Choroid plexus epithelial cell (primary cell): ENCODE data around the gene VPS41.

Source experiments
- DNase-seq: peaks from one replicate; pipeline ENCODE4 v3.0.0-alpha.2; 2010; ENCODE audit warnings: low read depth
- H3K4me3 ChIP-seq: 2 replicates; pipeline ENCODE4 v1.5.1; 2011; ENCODE audit warnings: low read depth, mild to moderate bottlenecking, control low read depth, low read length, moderate library complexity
- TF ChIP-seq, protein P1 (sequence below): conservative IDR thresholded peaks from 2 replicates; pipeline ENCODE4 v1.5.1; 2011; ENCODE audit warnings: low read depth, mild to moderate bottlenecking, control low read depth, inconsistent platforms, low read length, moderate library complexity

The VPS41 gene

DNA sequence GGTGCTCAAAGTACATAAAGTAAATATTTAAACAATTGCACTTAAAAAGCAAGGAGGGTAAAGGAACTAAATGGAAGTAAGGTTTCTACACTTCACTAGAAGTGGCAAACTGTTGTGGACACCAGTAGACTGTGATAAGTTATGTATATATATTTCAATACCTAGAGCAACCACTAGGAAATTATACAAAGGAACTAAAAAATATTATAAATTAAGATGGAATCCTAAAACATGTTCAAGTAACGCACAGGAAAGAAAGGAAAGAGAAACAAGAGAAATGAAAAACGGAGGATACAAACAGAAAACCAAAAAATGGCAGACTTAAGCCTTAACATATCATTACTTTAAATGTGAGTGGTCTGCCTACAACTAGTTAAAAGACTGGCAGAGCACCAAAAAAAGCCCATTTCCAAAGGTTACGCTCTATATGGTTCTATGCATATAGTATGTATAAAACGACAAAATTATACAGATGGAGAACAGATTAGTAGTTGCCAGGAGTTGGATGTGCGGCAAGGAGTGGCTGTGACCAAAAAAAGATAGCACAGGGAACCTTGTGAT, 19.0 kb downstream of the VPS41 start:
- no peak overlapping the region for H3K4me3 ChIP-seq
- DNase-seq: no peak
- TF ChIP-seq, protein P1, sequence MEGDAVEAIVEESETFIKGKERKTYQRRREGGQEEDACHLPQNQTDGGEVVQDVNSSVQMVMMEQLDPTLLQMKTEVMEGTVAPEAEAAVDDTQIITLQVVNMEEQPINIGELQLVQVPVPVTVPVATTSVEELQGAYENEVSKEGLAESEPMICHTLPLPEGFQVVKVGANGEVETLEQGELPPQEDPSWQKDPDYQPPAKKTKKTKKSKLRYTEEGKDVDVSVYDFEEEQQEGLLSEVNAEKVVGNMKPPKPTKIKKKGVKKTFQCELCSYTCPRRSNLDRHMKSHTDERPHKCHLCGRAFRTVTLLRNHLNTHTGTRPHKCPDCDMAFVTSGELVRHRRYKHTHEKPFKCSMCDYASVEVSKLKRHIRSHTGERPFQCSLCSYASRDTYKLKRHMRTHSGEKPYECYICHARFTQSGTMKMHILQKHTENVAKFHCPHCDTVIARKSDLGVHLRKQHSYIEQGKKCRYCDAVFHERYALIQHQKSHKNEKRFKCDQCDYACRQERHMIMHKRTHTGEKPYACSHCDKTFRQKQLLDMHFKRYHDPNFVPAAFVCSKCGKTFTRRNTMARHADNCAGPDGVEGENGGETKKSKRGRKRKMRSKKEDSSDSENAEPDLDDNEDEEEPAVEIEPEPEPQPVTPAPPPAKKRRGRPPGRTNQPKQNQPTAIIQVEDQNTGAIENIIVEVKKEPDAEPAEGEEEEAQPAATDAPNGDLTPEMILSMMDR: no peak

DNA sequence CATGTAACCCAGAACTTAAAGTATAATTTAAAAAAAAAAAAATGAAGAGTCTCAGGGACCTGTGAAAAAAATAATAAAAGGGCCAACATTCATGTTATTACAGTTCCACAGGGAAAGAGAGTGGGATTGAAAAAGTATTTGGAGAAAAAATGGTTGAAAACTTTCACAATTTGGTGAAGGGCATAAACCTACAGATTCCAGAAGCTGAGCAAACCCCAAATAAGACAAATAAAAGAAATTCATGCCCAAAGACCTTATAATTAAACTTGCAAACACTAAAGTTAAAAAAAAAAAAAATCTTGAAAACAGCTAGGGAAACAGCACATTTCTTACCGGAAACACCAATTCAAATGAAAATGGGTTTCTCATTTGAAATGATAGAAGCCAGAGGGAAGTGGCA, 19.9 kb downstream of the VPS41 start:
- TF ChIP-seq, protein P1: no peak
- no peak for DNase-seq
- H3K4me3 ChIP-seq: no peak overlapping the region

DNA sequence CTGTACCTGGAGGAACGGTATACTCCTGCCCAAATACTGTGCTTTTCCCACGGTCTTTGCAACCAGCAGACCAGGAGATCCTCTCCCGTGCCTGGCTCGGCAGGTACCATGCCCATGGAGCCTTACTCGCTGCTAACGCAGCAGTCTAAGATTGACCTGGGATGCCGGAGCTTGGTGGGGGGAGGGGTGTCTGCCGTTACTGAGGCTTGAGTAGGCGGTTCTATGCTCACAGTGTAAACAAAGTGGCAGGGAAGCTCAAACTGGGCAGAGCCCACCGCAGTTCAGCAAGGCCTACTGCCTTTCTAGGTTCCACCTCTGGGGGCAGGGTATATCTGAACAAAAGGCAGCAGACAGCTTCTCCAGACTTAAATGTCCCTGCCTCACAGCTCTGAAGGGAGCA, 22.7 kb downstream of the VPS41 start:
- DNase-seq: no peak
- no peak overlapping the region for H3K4me3 ChIP-seq
- TF ChIP-seq, protein P1: no peak

- no peak overlapping the region for H3K4me3 ChIP-seq
- DNase-seq: no peak
- TF ChIP-seq, protein P1: no peak
These were observed 25.3 kb downstream of the VPS41 start for GRCh38 chr7:38883706-38884105.

DNA sequence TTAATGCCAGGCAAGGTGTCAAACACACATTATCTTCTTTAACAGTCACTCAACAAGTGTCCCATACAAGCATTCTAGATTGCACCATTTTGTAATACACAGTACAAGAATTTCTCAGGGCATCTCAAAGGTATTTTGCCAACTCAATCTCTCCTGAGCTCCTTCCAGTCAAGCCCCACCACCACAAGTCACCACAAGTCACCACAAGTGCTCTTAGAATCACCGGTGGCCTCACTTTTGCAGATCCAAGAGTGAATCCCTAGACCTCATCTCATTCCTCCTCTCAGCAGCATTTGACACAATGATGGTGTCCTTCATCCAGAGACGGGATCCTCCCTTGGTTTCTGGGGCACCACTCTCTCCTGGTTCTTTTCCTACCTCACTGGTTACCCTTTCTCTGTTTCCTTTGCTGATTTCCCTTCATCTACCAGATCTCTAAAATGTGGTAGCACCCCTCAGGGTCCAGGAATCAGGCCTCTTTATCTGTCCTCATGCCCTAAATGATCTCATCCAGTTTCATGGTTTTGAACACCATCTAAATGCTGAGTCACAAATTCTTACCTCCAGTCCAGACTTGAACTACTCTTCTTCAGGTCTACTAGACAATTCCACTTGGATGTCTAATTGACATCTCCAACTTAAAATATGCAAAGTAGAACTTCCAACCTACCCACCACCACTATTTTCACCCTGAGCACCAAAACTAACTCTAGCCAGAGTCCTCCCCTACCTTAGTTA, 26.9 kb downstream of the VPS41 start:
- no peak overlapping the region for H3K4me3 ChIP-seq
- TF ChIP-seq, protein P1: no peak
- DNase-seq: no peak

DNA sequence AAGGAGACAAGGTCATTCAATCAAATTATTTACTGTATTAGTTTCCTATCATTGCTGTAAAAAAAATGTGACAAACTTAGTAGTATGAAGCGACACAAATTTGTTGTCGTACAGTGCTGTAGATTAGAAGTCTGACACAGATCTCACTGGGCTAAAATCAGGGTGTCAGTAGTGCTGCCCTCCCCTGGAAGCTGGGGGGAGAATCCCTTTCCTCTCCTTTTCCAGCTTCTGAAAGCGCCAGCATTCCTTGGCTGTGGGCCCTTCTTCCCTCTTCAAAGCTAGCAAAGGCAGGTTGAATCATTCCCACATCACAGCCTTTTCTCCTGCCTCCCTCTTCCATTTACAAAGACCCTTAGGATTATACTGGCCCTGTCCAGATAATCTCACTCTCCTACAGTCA, 28.0 kb downstream of the VPS41 start:
- TF ChIP-seq, protein P1: no peak
- no peak for DNase-seq
- H3K4me3 ChIP-seq: no peak overlapping the region

DNA sequence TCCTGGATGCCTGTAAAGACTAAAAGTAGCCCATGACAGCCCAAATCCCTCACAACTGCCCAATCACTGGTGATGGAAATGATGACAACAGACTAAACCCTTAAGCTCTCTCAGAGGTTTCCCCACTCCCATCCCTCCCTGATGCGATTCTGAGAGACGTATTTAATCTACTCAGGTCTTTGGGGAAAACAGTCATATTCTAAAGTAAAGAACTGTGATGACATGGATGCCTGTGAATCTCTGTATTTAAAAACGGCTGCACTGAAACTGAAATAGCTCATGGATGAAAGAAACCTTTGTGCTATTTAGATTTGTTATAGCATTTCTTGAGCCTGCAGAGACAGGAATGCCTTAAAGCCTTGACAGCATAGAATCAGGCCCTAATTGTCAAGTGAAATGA, 28.5 kb downstream of the VPS41 start:
- TF ChIP-seq, protein P1: no peak
- H3K4me3 ChIP-seq: no peak overlapping the region
- DNase-seq: no peak
